Measurements from ENCODE around the gene CHRNG. TPM values are rescaled to one million over a fixed set of nuclear protein-coding genes. Genes with fewer than 3 reads are reported as not detected.

The CHRNG gene
- polyA plus RNA-seq, 4 donors = 0.35 TPM; not detected in 3

- no peak overlapping the region for H3K27ac ChIP-seq (ENCODE audit: low read depth in 1 of 3, low read length in 2 of 3)
- no peak for FAIRE-seq
- DNase-seq = no peak
- H3K4me3 ChIP-seq (ENCODE audit: low read depth in 1 of 3, low read length in 3 of 3) = no peak overlapping the region
- 74 to 80% (median 75%) methylated on average over 12 to 14 of the region's 14 CpGs for WGBS, 3 donors
- no peaks in the 10 kb centered on the region for H3K4me1 ChIP-seq (ENCODE audit: control insufficient read depth in 3 of 3, insufficient read depth in 2 of 3, low read depth in 1 of 3, low read length in 2 of 3)
- H3K36me3 ChIP-seq (ENCODE audit: control insufficient read depth in 3 of 3, insufficient read depth in 2 of 3, low read depth in 1 of 3, low read length in 3 of 3) = no peaks in the 10 kb centered on the region
- peaks cover 0 to 35% (median 3%) of the 10 kb centered on the region in 3 donors for H3K27me3 ChIP-seq (ENCODE audit: control insufficient read depth in 3 of 3, insufficient read depth in 3 of 3, low read length in 3 of 3)
- peaks cover 0 to 6% of the 10 kb centered on the region in 2 donors for H3K9me3 ChIP-seq (ENCODE audit: control insufficient read depth in 2 of 2, insufficient read depth in 1 of 2, low read depth in 1 of 2, low read length in 1 of 2)
Observed at GRCh38 chr2:232534940-232535651, 4.4 kb upstream of the CHRNG start.

- Histone ChIP-seq H3K9me3 (ENCODE audit: control insufficient read depth in 2 of 2, insufficient read depth in 1 of 2, low read depth in 1 of 2, low read length in 1 of 2) (peaks cover 0 to 6% of the 10 kb centered on the region in 2 donors), H3K36me3 (ENCODE audit: control insufficient read depth in 3 of 3, insufficient read depth in 2 of 3, low read depth in 1 of 3, low read length in 3 of 3) (no peaks in the 10 kb centered on the region), H3K4me1 (ENCODE audit: control insufficient read depth in 3 of 3, insufficient read depth in 2 of 3, low read depth in 1 of 3, low read length in 2 of 3) (no peaks in the 10 kb centered on the region), H3K27me3 (ENCODE audit: control insufficient read depth in 3 of 3, insufficient read depth in 3 of 3, low read length in 3 of 3) (peaks cover 0 to 33% (median 3%) of the 10 kb centered on the region in 3 donors), H3K27ac (ENCODE audit: low read depth in 1 of 3, low read length in 2 of 3) (no peak overlapping the region), H3K4me3 (ENCODE audit: low read depth in 1 of 3, low read length in 3 of 3) (no peak overlapping the region)
- no peak for FAIRE-seq
- no peak for DNase-seq
- 88 to 94% (median 89%) methylated on average over 5 of the region's 5 CpGs for WGBS, 3 donors
Observed at GRCh38 chr2:232535761-232536530, 3.5 kb upstream of the CHRNG start.

GRCh38 chr2:232537079-232537478, 2.4 kb upstream of the CHRNG start:
- 56 to 62% (median 56%) methylated on average over 5 of the region's 5 CpGs for WGBS, 3 donors
- Histone ChIP-seq H3K36me3 (ENCODE audit: control insufficient read depth in 3 of 3, insufficient read depth in 2 of 3, low read depth in 1 of 3, low read length in 3 of 3) (no peaks in the 10 kb centered on the region), H3K4me3 (ENCODE audit: low read depth in 1 of 3, low read length in 3 of 3) (no peak overlapping the region), H3K27me3 (ENCODE audit: control insufficient read depth in 3 of 3, insufficient read depth in 3 of 3, low read length in 3 of 3) (peaks cover 0 to 33% (median 3%) of the 10 kb centered on the region in 3 donors), H3K27ac (ENCODE audit: low read depth in 1 of 3, low read length in 2 of 3) (no peak overlapping the region), H3K4me1 (ENCODE audit: control insufficient read depth in 3 of 3, insufficient read depth in 2 of 3, low read depth in 1 of 3, low read length in 2 of 3) (no peaks in the 10 kb centered on the region), H3K9me3 (ENCODE audit: control insufficient read depth in 2 of 2, insufficient read depth in 1 of 2, low read depth in 1 of 2, low read length in 1 of 2) (peaks cover 0 to 6% of the 10 kb centered on the region in 2 donors)
- FAIRE-seq (no peak), DNase-seq (peak; percentile 20 to 40)

- FAIRE-seq (no peak), DNase-seq (no peak)
Observed at GRCh38 chr2:232537499-232537898, 2.0 kb upstream of the CHRNG start.

GRCh38 chr2:232538671-232539070, 821 bp upstream of the CHRNG start:
- H3K27me3 ChIP-seq (ENCODE audit: control insufficient read depth in 3 of 3, insufficient read depth in 3 of 3, low read length in 3 of 3) = peaks cover 0 to 33% (median 3%) of the 10 kb centered on the region in 3 donors
- H3K9me3 ChIP-seq (ENCODE audit: control insufficient read depth in 2 of 2, insufficient read depth in 1 of 2, low read depth in 1 of 2, low read length in 1 of 2) = peaks cover 0 to 6% of the 10 kb centered on the region in 2 donors
- H3K36me3 ChIP-seq (ENCODE audit: control insufficient read depth in 3 of 3, insufficient read depth in 2 of 3, low read depth in 1 of 3, low read length in 3 of 3) = peaks cover 0 to 5% (median 0%) of the 10 kb centered on the region in 3 donors
- WGBS, 3 donors = 21 to 46% (median 35%) methylated on average over 4 of the region's 4 CpGs
- no peak overlapping the region for H3K27ac ChIP-seq (ENCODE audit: low read depth in 1 of 3, low read length in 2 of 3)
- no peaks in the 10 kb centered on the region for H3K4me1 ChIP-seq (ENCODE audit: control insufficient read depth in 3 of 3, insufficient read depth in 2 of 3, low read depth in 1 of 3, low read length in 2 of 3)
- DNase-seq (no peak), FAIRE-seq (no peak)
- no peak overlapping the region for H3K4me3 ChIP-seq (ENCODE audit: low read depth in 1 of 3, low read length in 3 of 3)

More at GRCh38 chr2:232537499-232537898, 2.0 kb upstream of the CHRNG start:
- peaks cover 0 to 33% (median 3%) of the 10 kb centered on the region in 3 donors for H3K27me3 ChIP-seq (ENCODE audit: control insufficient read depth in 3 of 3, insufficient read depth in 3 of 3, low read length in 3 of 3)
- H3K9me3 ChIP-seq (ENCODE audit: control insufficient read depth in 2 of 2, insufficient read depth in 1 of 2, low read depth in 1 of 2, low read length in 1 of 2) = peaks cover 0 to 6% of the 10 kb centered on the region in 2 donors
- no peak overlapping the region for H3K27ac ChIP-seq (ENCODE audit: low read depth in 1 of 3, low read length in 2 of 3)
- WGBS, 3 donors = 40 to 79% (median 61%) methylated on average over 4 of the region's 4 CpGs
- no peaks in the 10 kb centered on the region for H3K4me1 ChIP-seq (ENCODE audit: control insufficient read depth in 3 of 3, insufficient read depth in 2 of 3, low read depth in 1 of 3, low read length in 2 of 3)
- H3K4me3 ChIP-seq (ENCODE audit: low read depth in 1 of 3, low read length in 3 of 3) = no peak overlapping the region
- H3K36me3 ChIP-seq (ENCODE audit: control insufficient read depth in 3 of 3, insufficient read depth in 2 of 3, low read depth in 1 of 3, low read length in 3 of 3) = no peaks in the 10 kb centered on the region

DNA sequence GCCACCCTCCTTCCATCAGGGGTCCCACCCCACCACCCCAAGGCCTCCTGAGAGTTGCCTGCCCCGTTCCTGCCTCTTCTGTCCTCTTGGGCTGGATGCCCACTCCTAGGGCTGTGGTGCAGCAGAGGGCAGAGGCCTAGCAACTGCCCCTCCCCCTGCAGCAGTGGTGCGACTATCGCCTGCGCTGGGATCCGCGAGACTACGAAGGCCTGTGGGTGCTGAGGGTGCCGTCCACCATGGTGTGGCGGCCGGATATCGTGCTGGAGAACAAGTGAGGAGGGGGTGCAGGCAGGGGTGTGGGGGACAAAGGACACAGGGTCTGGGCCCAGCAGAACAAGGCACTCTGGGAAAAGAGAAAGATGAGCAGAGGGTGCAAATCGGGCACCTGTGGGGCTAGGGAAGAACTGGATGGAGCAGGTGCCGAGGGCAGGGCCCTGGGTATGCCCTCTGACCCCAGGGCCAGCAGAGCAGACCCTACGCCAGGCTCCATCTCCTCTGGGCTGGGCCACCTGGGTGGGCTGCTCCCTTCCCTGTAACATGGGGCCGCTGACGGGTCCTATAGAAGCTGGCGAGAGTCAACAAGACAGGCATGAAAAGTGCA, 1.0 kb downstream of the CHRNG start:
- Histone ChIP-seq H3K4me3 (ENCODE audit: low read depth in 1 of 3, low read length in 3 of 3) (no peak overlapping the region), H3K36me3 (ENCODE audit: control insufficient read depth in 3 of 3, insufficient read depth in 2 of 3, low read depth in 1 of 3, low read length in 3 of 3) (peaks cover 0 to 20% (median 0%) of the 10 kb centered on the region in 3 donors), H3K9me3 (ENCODE audit: control insufficient read depth in 2 of 2, insufficient read depth in 1 of 2, low read depth in 1 of 2, low read length in 1 of 2) (peaks cover 0 to 10% of the 10 kb centered on the region in 2 donors), H3K27me3 (ENCODE audit: control insufficient read depth in 3 of 3, insufficient read depth in 3 of 3, low read length in 3 of 3) (peaks cover 0 to 30% (median 3%) of the 10 kb centered on the region in 3 donors), H3K27ac (ENCODE audit: low read depth in 1 of 3, low read length in 2 of 3) (no peak overlapping the region), H3K4me1 (ENCODE audit: control insufficient read depth in 3 of 3, insufficient read depth in 2 of 3, low read depth in 1 of 3, low read length in 2 of 3) (no peaks in the 10 kb centered on the region)
- FAIRE-seq = no peak
- 64 to 77% (median 67%) methylated on average over 17 of the region's 17 CpGs for WGBS, 3 donors
- DNase-seq = no peak

GRCh38 chr2:232541195-232541960, 1.9 kb downstream of the CHRNG start:
- H3K27ac ChIP-seq (ENCODE audit: low read depth in 1 of 3, low read length in 2 of 3) = no peak overlapping the region
- FAIRE-seq (no peak), DNase-seq (peak in 1 of 2 donors; percentile 28)
- H3K36me3 ChIP-seq (ENCODE audit: control insufficient read depth in 3 of 3, insufficient read depth in 2 of 3, low read depth in 1 of 3, low read length in 3 of 3) = peaks cover 0 to 25% (median 0%) of the 10 kb centered on the region in 3 donors
- no peak overlapping the region for H3K4me3 ChIP-seq (ENCODE audit: low read depth in 1 of 3, low read length in 3 of 3)
- no peaks in the 10 kb centered on the region for H3K4me1 ChIP-seq (ENCODE audit: control insufficient read depth in 3 of 3, insufficient read depth in 2 of 3, low read depth in 1 of 3, low read length in 2 of 3)
- peaks cover 0 to 23% (median 2%) of the 10 kb centered on the region in 3 donors for H3K27me3 ChIP-seq (ENCODE audit: control insufficient read depth in 3 of 3, insufficient read depth in 3 of 3, low read length in 3 of 3)
- 41 to 59% (median 56%) methylated on average over 19 of the region's 19 CpGs for WGBS, 3 donors
- peaks cover 0 to 9% of the 10 kb centered on the region in 2 donors for H3K9me3 ChIP-seq (ENCODE audit: control insufficient read depth in 2 of 2, insufficient read depth in 1 of 2, low read depth in 1 of 2, low read length in 1 of 2)

Data from small intestine (tissue), 7 donors.